ENCODE results near the gene FLVCR2. TPM values are rescaled to one million over a fixed set of nuclear protein-coding genes. Genes with fewer than 3 reads are reported as not detected.

Gene FLVCR2
- total and polyA plus RNA-seq, 2 of the 13 experiments (the other 11 are each of a cell fraction or from before 2014, with no cell fraction given), result 9.9 to 10.5 TPM

DNA sequence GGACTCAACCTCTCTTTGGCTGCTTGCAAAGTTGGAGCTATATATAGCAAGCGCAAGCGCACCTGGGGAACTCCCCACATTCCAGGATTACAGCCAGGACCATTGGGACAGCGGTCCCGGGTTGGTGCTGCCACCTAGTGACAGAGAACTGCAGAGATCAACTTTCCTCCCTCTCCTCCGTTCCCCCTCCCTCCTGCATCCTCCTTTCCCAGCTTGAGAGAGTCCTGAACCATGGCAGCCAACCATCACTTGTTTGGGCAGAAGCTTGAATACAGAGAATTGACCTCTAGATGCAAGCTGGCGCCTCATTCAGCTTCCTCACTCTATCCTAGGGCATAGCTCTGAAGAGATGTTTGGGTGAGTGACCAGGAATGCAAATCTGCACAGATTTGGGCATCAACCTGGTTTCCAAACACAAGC, 17.4 kb upstream of the FLVCR2 start (continued):
- TF ChIP-seq, protein P1, sequence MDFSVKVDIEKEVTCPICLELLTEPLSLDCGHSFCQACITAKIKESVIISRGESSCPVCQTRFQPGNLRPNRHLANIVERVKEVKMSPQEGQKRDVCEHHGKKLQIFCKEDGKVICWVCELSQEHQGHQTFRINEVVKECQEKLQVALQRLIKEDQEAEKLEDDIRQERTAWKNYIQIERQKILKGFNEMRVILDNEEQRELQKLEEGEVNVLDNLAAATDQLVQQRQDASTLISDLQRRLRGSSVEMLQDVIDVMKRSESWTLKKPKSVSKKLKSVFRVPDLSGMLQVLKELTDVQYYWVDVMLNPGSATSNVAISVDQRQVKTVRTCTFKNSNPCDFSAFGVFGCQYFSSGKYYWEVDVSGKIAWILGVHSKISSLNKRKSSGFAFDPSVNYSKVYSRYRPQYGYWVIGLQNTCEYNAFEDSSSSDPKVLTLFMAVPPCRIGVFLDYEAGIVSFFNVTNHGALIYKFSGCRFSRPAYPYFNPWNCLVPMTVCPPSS (IDR thresholded peaks at IDR 0.05), result no peak
- TF ChIP-seq SAP130 (CRISPR knock-in tag; IDR thresholded peaks at IDR 0.05; ENCODE audit: low read depth) (0 out of 2 replicates have a peak, but pooled peaks have one; percentile 21), RBM22 (optimal IDR thresholded peaks at IDR 0.05; ENCODE audit: low read length) (no peak), CREM (IDR thresholded peaks at IDR 0.05) (no peak), CREM (CRISPR knock-in tag; IDR thresholded peaks at IDR 0.05) (no peak), NR2F6 (IDR thresholded peaks at IDR 0.05) (no peak), NR2F6 (CRISPR knock-in tag; IDR thresholded peaks at IDR 0.05) (0 out of 2 replicates have a peak, but pooled peaks have one; percentile 18), ZNF335 (CRISPR knock-in tag; IDR thresholded peaks at IDR 0.05) (no peak), FOSL2 (CRISPR knock-in tag; IDR thresholded peaks at IDR 0.05) (peak; percentile 44), ZNF776 (CRISPR knock-in tag; IDR thresholded peaks at IDR 0.05) (no peak), ZNF547 (CRISPR knock-in tag; IDR thresholded peaks at IDR 0.05) (no peak), TOE1 (CRISPR knock-in tag; IDR thresholded peaks at IDR 0.05) (no peak), CHD4 (IDR thresholded peaks at IDR 0.05; ENCODE audit: borderline replicate concordance, low read length) (no peak), MATR3 (CRISPR knock-in tag; IDR thresholded peaks at IDR 0.05) (no peak), MEIS1 (CRISPR knock-in tag; IDR thresholded peaks at IDR 0.05; ENCODE audit: borderline replicate concordance) (no peak), MBD4 (IDR thresholded peaks at IDR 0.05; ENCODE audit: borderline replicate concordance, low read length) (no peak), GFI1 (CRISPR knock-in tag; IDR thresholded peaks at IDR 0.05; ENCODE audit: borderline replicate concordance) (no peak), TSC22D2 (CRISPR knock-in tag; IDR thresholded peaks at IDR 0.05; ENCODE audit: borderline replicate concordance) (no peak), ZNF232 (CRISPR knock-in tag; IDR thresholded peaks at IDR 0.05; ENCODE audit: borderline replicate concordance) (no peak), RBM39 (IDR thresholded peaks at IDR 0.05; ENCODE audit: low read depth, low read length, poor library complexity, severe bottlenecking) (no peak), CC2D1A (CRISPR knock-in tag; IDR thresholded peaks at IDR 0.05) (no peak), ZKSCAN8 (CRISPR knock-in tag; IDR thresholded peaks at IDR 0.05; ENCODE audit: borderline replicate concordance) (no peak), EEA1 (CRISPR knock-in tag; IDR thresholded peaks at IDR 0.05; ENCODE audit: borderline replicate concordance) (no peak)
- TF ChIP-seq, protein P2, sequence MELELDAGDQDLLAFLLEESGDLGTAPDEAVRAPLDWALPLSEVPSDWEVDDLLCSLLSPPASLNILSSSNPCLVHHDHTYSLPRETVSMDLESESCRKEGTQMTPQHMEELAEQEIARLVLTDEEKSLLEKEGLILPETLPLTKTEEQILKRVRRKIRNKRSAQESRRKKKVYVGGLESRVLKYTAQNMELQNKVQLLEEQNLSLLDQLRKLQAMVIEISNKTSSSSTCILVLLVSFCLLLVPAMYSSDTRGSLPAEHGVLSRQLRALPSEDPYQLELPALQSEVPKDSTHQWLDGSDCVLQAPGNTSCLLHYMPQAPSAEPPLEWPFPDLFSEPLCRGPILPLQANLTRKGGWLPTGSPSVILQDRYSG (CRISPR knock-in tag; IDR thresholded peaks at IDR 0.05), result no peak
- TF ChIP-seq, protein P3, sequence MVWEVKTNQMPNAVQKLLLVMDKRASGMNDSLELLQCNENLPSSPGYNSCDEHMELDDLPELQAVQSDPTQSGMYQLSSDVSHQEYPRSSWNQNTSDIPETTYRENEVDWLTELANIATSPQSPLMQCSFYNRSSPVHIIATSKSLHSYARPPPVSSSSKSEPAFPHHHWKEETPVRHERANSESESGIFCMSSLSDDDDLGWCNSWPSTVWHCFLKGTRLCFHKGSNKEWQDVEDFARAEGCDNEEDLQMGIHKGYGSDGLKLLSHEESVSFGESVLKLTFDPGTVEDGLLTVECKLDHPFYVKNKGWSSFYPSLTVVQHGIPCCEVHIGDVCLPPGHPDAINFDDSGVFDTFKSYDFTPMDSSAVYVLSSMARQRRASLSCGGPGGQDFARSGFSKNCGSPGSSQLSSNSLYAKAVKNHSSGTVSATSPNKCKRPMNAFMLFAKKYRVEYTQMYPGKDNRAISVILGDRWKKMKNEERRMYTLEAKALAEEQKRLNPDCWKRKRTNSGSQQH (CRISPR knock-in tag; IDR thresholded peaks at IDR 0.05; ENCODE audit: low read depth), result no peak
- TF ChIP-seq, protein P4, sequence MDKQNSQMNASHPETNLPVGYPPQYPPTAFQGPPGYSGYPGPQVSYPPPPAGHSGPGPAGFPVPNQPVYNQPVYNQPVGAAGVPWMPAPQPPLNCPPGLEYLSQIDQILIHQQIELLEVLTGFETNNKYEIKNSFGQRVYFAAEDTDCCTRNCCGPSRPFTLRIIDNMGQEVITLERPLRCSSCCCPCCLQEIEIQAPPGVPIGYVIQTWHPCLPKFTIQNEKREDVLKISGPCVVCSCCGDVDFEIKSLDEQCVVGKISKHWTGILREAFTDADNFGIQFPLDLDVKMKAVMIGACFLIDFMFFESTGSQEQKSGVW (CRISPR knock-in tag; IDR thresholded peaks at IDR 0.05; ENCODE audit: borderline replicate concordance), result no peak
- TF ChIP-seq, protein P5, sequence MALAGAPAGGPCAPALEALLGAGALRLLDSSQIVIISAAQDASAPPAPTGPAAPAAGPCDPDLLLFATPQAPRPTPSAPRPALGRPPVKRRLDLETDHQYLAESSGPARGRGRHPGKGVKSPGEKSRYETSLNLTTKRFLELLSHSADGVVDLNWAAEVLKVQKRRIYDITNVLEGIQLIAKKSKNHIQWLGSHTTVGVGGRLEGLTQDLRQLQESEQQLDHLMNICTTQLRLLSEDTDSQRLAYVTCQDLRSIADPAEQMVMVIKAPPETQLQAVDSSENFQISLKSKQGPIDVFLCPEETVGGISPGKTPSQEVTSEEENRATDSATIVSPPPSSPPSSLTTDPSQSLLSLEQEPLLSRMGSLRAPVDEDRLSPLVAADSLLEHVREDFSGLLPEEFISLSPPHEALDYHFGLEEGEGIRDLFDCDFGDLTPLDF (CRISPR knock-in tag; IDR thresholded peaks at IDR 0.05), result no peak

All from HepG2 (cell line).